NCI-H526 treated with DMSO at 0.1 percent for 48 hours (cell line): ENCODE data around the gene NDEL1.

ENCODE experiments used
- DNase-seq: peaks from one replicate; lab custom pipeline; 2025; lab: John Stamatoyannopoulos, UW

NDEL1 gene

GRCh38 chr17:8479431-8479947, 43.8 kb downstream of the NDEL1 start:
- DNase-seq, result no peak

- DNase-seq, result no peak
These were observed 44.6 kb downstream of the NDEL1 start for GRCh38 chr17:8480011-8480976.

- no peak for DNase-seq
These were observed 45.4 kb downstream of the NDEL1 start for GRCh38 chr17:8481089-8481488.

- DNase-seq, result no peak
These were observed 46.0 kb downstream of the NDEL1 start for GRCh38 chr17:8481703-8482102.

GRCh38 chr17:8482546-8482945, 46.9 kb downstream of the NDEL1 start:
- DNase-seq, result no peak

GRCh38 chr17:8484465-8484864, 48.8 kb downstream of the NDEL1 start:
- no peak for DNase-seq

GRCh38 chr17:8485491-8485890, 49.8 kb downstream of the NDEL1 start:
- DNase-seq, result no peak

- no peak for DNase-seq
These were observed 51.5 kb downstream of the NDEL1 start for GRCh38 chr17:8487130-8487645.

GRCh38 chr17:8487743-8488142, 52.1 kb downstream of the NDEL1 start:
- no peak for DNase-seq

GRCh38 chr17:8488491-8488890, 52.8 kb downstream of the NDEL1 start:
- no peak for DNase-seq

- DNase-seq, result no peak
These were observed 53.2 kb downstream of the NDEL1 start for GRCh38 chr17:8488901-8489300.

GRCh38 chr17:8489841-8490240, 54.2 kb downstream of the NDEL1 start:
- DNase-seq, result no peak

- no peak for DNase-seq
These were observed 54.8 kb downstream of the NDEL1 start for GRCh38 chr17:8490256-8491023.

- no peak for DNase-seq
These were observed 56.4 kb downstream of the NDEL1 start for GRCh38 chr17:8492121-8492520.

GRCh38 chr17:8494021-8494420, 58.3 kb downstream of the NDEL1 start:
- no peak for DNase-seq

- no peak for DNase-seq
These were observed 58.9 kb downstream of the NDEL1 start for GRCh38 chr17:8494506-8495111.

- DNase-seq, result no peak
These were observed 60.4 kb downstream of the NDEL1 start for GRCh38 chr17:8496081-8496480.

GRCh38 chr17:8499171-8499570, 63.5 kb downstream of the NDEL1 start:
- no peak for DNase-seq

GRCh38 chr17:8499614-8500013, 63.9 kb downstream of the NDEL1 start:
- DNase-seq, result no peak

GRCh38 chr17:8500609-8501008, 64.9 kb downstream of the NDEL1 start:
- no peak for DNase-seq

- DNase-seq, result no peak
These were observed 66.4 kb downstream of the NDEL1 start for GRCh38 chr17:8502126-8502525.

GRCh38 chr17:8503368-8503767, 67.7 kb downstream of the NDEL1 start:
- no peak for DNase-seq
